Measurements from ENCODE around the gene GPR158.

GRCh38 chr10:25142116-25142864 is 32.5 kb upstream of the GPR158 start:
- TF ChIP-seq POLR2A (IDR thresholded peaks at IDR 0.05; ENCODE audit: borderline replicate concordance, extremely low read depth, insufficient read depth, insufficient read length) (no peak), FOSL1 (IDR thresholded peaks at IDR 0.05; ENCODE audit: low read depth) (no peak), CTCF (IDR thresholded peaks at IDR 0.05 in 2 of 3, conservative IDR thresholded peaks at IDR 0.05 in 1 of 3; ENCODE audit: borderline replicate concordance in 1 of 3, insufficient read depth in 1 of 3, low read depth in 2 of 3, low read length in 2 of 3) (no peak), RAD21 (IDR thresholded peaks at IDR 0.05; ENCODE audit: low read depth) (no peak)
